OCI-LY3 (cell line): Measurements from ENCODE around the gene SLC9A7.

Experiments
- H2AFZ ChIP-seq: fragments of 200-600, 300-600 bp; shearing (Covaris generic); 2 replicates; pipeline ENCODE4 v1.6.0; 2014; ENCODE audit warnings: antibody characterized with exemption, low read depth, low read length
- H3K27ac ChIP-seq: fragments of 200-600, 300-600 bp; sonication (generic); 2 replicates; pipeline ENCODE4 v1.5.1; 2014; ENCODE audit warnings: mild to moderate bottlenecking, low read length, moderate library complexity, mixed read lengths
- H3K27me3 ChIP-seq: fragments of 200-600, 300-600 bp; sonication (generic); 2 replicates; pipeline ENCODE4 v1.6.1; 2014; ENCODE audit warnings: low read depth, low read length, mixed read lengths
- H3K36me3 ChIP-seq: fragments of 200-600, 300-600 bp; sonication (generic); replicated peaks from 2 replicates; pipeline ENCODE3; 2014; ENCODE audit warnings: low read depth, low read length, mixed read lengths
- H3K4me1 ChIP-seq: fragments of 300-600, 200-600 bp; sonication (generic); 2 replicates; pipeline ENCODE4 v1.6.1; 2014; ENCODE audit warnings: low read length, mixed read lengths
- H3K4me2 ChIP-seq: fragments of 200-600, 300-600 bp; sonication (generic); 2 replicates; pipeline ENCODE4 v1.6.1; 2014; ENCODE audit warnings: low read length, mixed read lengths
- H3K4me3 ChIP-seq: fragments of 300-600, 200-600 bp; sonication (generic); 2 replicates; pipeline ENCODE4 v1.5.1; 2014; ENCODE audit warnings: antibody characterized with exemption, mild to moderate bottlenecking, low read length, moderate library complexity
- H3K79me2 ChIP-seq: fragments of 300-600, 200-600 bp; shearing (Covaris generic); 2 replicates; pipeline ENCODE4 v1.6.1; 2014; ENCODE audit warnings: mild to moderate bottlenecking, low read length, mixed read lengths
- H3K9ac ChIP-seq: fragments of 300-600, 200-600 bp; shearing (Covaris generic); 2 replicates; pipeline ENCODE4 v1.6.0; 2014; ENCODE audit warnings: mild to moderate bottlenecking, low read length, moderate library complexity
- H3K9me3 ChIP-seq: fragments of 200-600, 300-600 bp; shearing (Covaris generic); 2 replicates; pipeline ENCODE4 v1.6.1; 2014; ENCODE audit warnings: low read length, mixed read lengths; ENCODE audit not compliant: insufficient read depth
- H4K20me1 ChIP-seq: fragments of 200-600, 300-600 bp; sonication (generic); 2 replicates; pipeline ENCODE4 v1.6.1; 2016; ENCODE audit warnings: low read length, mixed read lengths; ENCODE audit not compliant: insufficient read depth
- CTCF ChIP-seq: fragments of 200-600, 300-600 bp; sonication (generic); IDR thresholded peaks from 2 replicates; pipeline ENCODE4 v1.5.1; 2014; ENCODE audit warnings: antibody characterized with exemption, low read length, low read depth
- EZH2phosphoT487 ChIP-seq: fragments of 200-600 bp; shearing (Covaris generic); IDR thresholded peaks from 2 replicates; pipeline ENCODE4 v1.6.1; 2018; ENCODE audit warnings: antibody characterized with exemption, mixed run types, low read depth

Gene SLC9A7

GRCh38 chrX:46635186-46635585 is 123.7 kb downstream of the SLC9A7 start:
- Histone ChIP-seq H3K27ac (no peak overlapping the region), H3K9me3 (no peaks in the 10 kb centered on the region), H2AFZ (no peak overlapping the region), H3K36me3 (peaks cover 17% of the 10 kb centered on the region), H3K79me2 (no peaks in the 10 kb centered on the region), H3K9ac (no peak overlapping the region), H3K27me3 (0 out of 2 replicates have a peak, but pooled peaks cover 8% of the 10 kb centered on the region), H3K4me2 (peak overlapping the region; percentile 38; the same call in 1 of the 2 replicates), H3K4me3 (no peak overlapping the region), H3K4me1 (peaks cover 42% of the 10 kb centered on the region), H4K20me1 (no peaks in the 10 kb centered on the region)
- TF ChIP-seq EZH2phosphoT487: no peak
- TF ChIP-seq CTCF: no peak

GRCh38 chrX:46634577-46634976 is 124.3 kb downstream of the SLC9A7 start:
- Histone ChIP-seq H3K4me1 (peaks cover 48% of the 10 kb centered on the region), H3K27ac (no peak overlapping the region), H3K9me3 (no peaks in the 10 kb centered on the region), H4K20me1 (no peaks in the 10 kb centered on the region), H3K79me2 (no peaks in the 10 kb centered on the region), H3K36me3 (peaks cover 17% of the 10 kb centered on the region), H2AFZ (no peak overlapping the region), H3K4me2 (peak overlapping the region; percentile 38), H3K9ac (no peak overlapping the region), H3K4me3 (no peak overlapping the region), H3K27me3 (0 out of 2 replicates have a peak, but pooled peaks cover 8% of the 10 kb centered on the region)
- TF ChIP-seq EZH2phosphoT487 (no peak), CTCF (no peak)

GRCh38 chrX:46630141-46630540 is 128.8 kb downstream of the SLC9A7 start:
- Histone ChIP-seq H3K9me3 (no peaks in the 10 kb centered on the region), H2AFZ (no peak overlapping the region), H3K4me1 (peaks cover 48% of the 10 kb centered on the region), H3K27ac (no peak overlapping the region), H3K36me3 (peaks cover 16% of the 10 kb centered on the region), H4K20me1 (peaks cover 11% of the 10 kb centered on the region; the same call in 1 of the 2 replicates), H3K4me3 (no peak overlapping the region), H3K79me2 (0 out of 2 replicates have a peak, but pooled peaks cover 3% of the 10 kb centered on the region), H3K27me3 (no peaks in the 10 kb centered on the region), H3K9ac (no peak overlapping the region), H3K4me2 (no peak overlapping the region)
- TF ChIP-seq CTCF (no peak), EZH2phosphoT487 (no peak)

- H2AFZ ChIP-seq: no peak overlapping the region
Observed at GRCh38 chrX:46628460-46629371, 130.2 kb downstream of the SLC9A7 start.

More at GRCh38 chrX:46628460-46629371, 130.2 kb downstream of the SLC9A7 start:
- TF ChIP-seq EZH2phosphoT487: no peak
- no peak for TF ChIP-seq CTCF
- peaks cover 11% of the 10 kb centered on the region; the same call in 1 of the 2 replicates for H4K20me1 ChIP-seq
- H3K36me3 ChIP-seq: peaks cover 12% of the 10 kb centered on the region
- H3K79me2 ChIP-seq: 0 out of 2 replicates have a peak, but pooled peaks cover 3% of the 10 kb centered on the region
- peaks cover 39% of the 10 kb centered on the region for H3K4me1 ChIP-seq
- H3K4me2 ChIP-seq: peak overlapping the region; percentile 78
- no peaks in the 10 kb centered on the region for H3K9me3 ChIP-seq
- H3K9ac ChIP-seq: peak overlapping the region; percentile 36; the same call in 1 of the 2 replicates
- H3K4me3 ChIP-seq: peak overlapping the region; percentile 3
- H3K27ac ChIP-seq: peak overlapping the region; percentile 56
- H3K27me3 ChIP-seq: no peaks in the 10 kb centered on the region
